HFF-Myc (cell line): ENCODE results near the gene PTX3.

Experiments used
- DNase-seq: peaks from one replicate; pipeline ENCODE4 v3.0.0-alpha.2; 2011; ENCODE audit warnings: low read depth; ENCODE audit errors: extremely low read depth
- H3K4me3 ChIP-seq: replicated peaks from 2 replicates; pipeline ENCODE4 v1.5.1; 2011; ENCODE audit warnings: low read depth, mild to moderate bottlenecking, control low read depth, low read length
- TF ChIP-seq, protein P1 (sequence below): IDR thresholded peaks from 2 replicates; pipeline ENCODE4 v1.5.1; 2012; ENCODE audit warnings: mild to moderate bottlenecking, low read depth, low read length, control low read depth; ENCODE audit errors: missing control alignments

Gene PTX3

GRCh38 chr3:157436583-157437291 lies at the start of gene PTX3:
TSS of gene PTX3 (plus strand) at chr3:157436850. CDS start at chr3:157436934, 84 bp downstream.
- TF ChIP-seq, protein P1, sequence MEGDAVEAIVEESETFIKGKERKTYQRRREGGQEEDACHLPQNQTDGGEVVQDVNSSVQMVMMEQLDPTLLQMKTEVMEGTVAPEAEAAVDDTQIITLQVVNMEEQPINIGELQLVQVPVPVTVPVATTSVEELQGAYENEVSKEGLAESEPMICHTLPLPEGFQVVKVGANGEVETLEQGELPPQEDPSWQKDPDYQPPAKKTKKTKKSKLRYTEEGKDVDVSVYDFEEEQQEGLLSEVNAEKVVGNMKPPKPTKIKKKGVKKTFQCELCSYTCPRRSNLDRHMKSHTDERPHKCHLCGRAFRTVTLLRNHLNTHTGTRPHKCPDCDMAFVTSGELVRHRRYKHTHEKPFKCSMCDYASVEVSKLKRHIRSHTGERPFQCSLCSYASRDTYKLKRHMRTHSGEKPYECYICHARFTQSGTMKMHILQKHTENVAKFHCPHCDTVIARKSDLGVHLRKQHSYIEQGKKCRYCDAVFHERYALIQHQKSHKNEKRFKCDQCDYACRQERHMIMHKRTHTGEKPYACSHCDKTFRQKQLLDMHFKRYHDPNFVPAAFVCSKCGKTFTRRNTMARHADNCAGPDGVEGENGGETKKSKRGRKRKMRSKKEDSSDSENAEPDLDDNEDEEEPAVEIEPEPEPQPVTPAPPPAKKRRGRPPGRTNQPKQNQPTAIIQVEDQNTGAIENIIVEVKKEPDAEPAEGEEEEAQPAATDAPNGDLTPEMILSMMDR = no peak
- DNase-seq = no peak
- peak within 1 kb of the TSS; percentile 70 for H3K4me3 ChIP-seq

DNA sequence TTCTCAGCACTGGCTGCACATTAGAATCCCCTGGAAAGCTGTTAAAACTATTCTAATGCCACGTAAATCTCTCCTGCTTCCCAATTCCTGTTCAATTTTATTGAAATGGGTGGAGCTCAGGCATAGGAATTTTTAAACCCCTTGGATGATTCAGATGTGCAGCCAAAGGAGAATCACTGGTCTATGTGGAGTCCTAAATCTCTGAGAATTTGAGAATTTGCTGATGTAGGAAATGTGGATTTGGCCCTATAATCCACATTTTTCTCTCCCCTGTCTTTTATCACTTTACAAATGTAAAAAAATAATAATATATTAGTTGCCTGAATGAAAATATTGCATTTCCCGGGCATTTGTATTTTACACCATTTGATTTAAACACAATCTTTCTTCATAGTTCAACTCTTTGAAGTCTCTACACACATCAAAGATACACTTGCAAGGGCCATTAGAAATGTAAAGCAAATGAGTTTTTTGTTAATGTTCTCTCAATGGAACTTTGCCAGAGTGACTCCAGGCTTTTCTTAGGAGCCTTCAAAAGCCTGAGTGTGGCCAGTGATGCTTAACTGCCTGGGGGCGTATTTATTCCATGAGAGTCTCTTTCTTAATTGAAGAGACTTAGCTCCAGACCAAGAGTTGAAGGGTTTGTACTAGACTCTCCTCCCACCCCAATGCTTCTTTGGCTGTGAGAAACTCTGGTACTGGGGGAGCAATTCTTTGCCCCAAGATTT lies 48.8 kb upstream of the PTX3 start:
- TF ChIP-seq, protein P1 = no peak
- H3K4me3 ChIP-seq = no peak overlapping the region
- no peak for DNase-seq

DNA sequence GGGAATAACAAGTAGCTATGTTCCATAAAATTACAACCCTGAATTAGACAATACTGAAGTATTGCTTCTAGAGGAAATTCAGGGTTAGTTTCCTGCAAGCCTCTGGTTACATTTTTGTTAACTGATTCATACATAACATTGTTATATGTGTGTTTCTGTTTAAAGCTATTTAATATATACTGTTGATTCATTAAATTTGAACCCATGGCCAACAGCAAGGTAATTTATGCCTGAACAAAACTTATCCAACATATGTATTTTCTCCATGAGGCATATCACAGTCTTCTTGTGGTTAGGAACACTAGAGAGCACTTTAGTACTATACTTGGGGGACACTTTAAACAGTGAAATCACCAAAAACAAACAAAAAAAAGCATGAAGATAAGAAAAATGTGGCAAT lies 47.7 kb upstream of the PTX3 start:
- no peak for DNase-seq

GRCh38 chr3:157390713-157391515 lies 45.7 kb upstream of the PTX3 start:
- TF ChIP-seq, protein P1 = no peak
- no peak overlapping the region for H3K4me3 ChIP-seq
- no peak for DNase-seq

More for the DNA sequence above, 47.7 kb upstream of the PTX3 start:
- TF ChIP-seq, protein P1 = no peak
- H3K4me3 ChIP-seq = no peak overlapping the region

- H3K4me3 ChIP-seq = no peak overlapping the region
- TF ChIP-seq, protein P1 = no peak
- no peak for DNase-seq
Observed at GRCh38 chr3:157392104-157392503, 44.5 kb upstream of the PTX3 start.

DNA sequence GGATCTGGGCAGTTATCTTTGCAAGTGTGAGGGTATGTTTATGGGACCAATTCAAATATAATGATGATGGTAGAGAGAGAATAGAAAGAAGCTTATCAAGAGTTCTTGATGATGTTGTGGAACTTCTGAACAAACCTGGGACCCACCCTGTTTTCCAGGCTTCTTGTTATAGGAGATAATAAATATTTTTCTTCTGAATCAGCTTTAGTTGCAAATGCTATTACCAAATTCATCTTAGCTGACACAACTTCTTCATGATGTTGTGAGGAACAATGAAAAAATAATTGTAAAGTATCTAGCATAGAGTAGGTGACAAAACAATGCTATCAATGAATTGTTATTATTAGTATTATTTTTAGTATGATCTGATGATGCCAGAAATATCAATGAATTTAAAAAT lies 43.5 kb upstream of the PTX3 start:
- DNase-seq = no peak
- TF ChIP-seq, protein P1 = no peak
- H3K4me3 ChIP-seq = no peak overlapping the region
